ENCODE measurements around the gene SHISAL2A. TPM values are rescaled to one million over a fixed set of nuclear protein-coding genes. Genes with fewer than 3 reads are reported as not detected.

The SHISAL2A gene
- total and polyA plus RNA-seq, 3 experiments from 2014 or later: 11.3 to 16.7 (median 15.7) TPM

DNA sequence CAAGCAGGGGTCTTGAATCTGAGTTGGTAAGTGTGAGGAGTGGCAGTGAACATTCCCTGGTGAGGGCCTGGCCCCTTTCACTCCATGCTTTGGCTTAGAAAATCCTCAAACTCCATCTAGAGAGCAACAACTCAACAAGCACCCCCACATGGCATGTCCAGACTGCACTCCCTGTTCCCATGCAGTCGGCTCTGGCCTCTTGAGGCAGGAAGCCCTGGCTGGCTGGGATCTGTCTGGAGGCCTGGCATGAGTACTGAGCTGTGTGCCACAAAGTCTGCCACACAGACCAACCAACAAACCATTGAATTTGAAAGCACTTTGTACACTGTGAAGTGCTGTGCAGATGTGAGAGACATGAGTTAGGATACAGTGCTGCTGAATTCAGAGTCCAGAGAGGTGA lies 40.0 kb downstream of the SHISAL2A start:
- Mint-ChIP-seq H3K9me3 (no peaks in the 10 kb centered on the region), H3K36me3 (peaks cover 0 to 72% (median 20%) of the 10 kb centered on the region in 3 donors), H3K4me1 (peaks cover 8 to 10% (median 8%) of the 10 kb centered on the region in 3 donors), H3K4me3 (no peak overlapping the region), H3K27me3 (peaks cover 0 to 1% of the 10 kb centered on the region in 2 donors), H3K27ac (peak overlapping the region in 2 of 8 donors; percentile 1 to 66)
- Histone ChIP-seq H3K27me3 (ENCODE audit: insufficient read depth, low read length, poor library complexity, severe bottlenecking) (no peaks in the 10 kb centered on the region), H3K4me3 (ENCODE audit: low read length) (no peak overlapping the region), H3K9me3 (ENCODE audit: low read length) (no peaks in the 10 kb centered on the region), H3K4me1 (ENCODE audit: insufficient read depth, low read length) (no peaks in the 10 kb centered on the region), H3K27ac (ENCODE audit: low read depth, low read length) (no peak overlapping the region), H3K36me3 (ENCODE audit: insufficient read depth, low read length) (peaks cover 11% of the 10 kb centered on the region)
- ChIA-PET CTCF (no interaction called here), POLR2A (interaction anchor here (0.7 kb wide), 1 partner anchor 267 kb away, joined by 3 read pairs; no protein-coding TSS in a partner anchor)
- no peak for DNase-seq

DNA sequence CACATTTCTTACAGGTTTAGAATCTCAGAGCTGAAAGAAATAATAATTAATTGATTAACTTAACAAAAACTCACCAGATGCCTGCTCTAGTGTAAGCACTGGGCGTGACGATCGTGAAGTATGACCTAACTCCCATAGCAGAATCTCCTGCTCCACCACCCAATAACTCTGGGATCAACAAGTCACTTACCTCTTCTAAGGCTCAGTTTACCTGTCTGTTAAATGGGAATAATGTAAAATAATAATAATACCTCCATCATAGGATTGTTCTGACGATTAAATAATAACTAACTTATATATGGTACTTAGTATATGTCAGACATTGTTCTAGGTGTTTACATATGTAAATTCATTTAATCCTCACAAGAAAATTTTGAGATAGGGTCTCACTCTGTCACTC lies 40.5 kb downstream of the SHISAL2A start:
- peaks cover 8 to 10% (median 8%) of the 10 kb centered on the region in 3 donors for H3K4me1 Mint-ChIP-seq
- peaks cover 0 to 67% (median 19%) of the 10 kb centered on the region in 3 donors for H3K36me3 Mint-ChIP-seq
- Histone ChIP-seq H3K27ac (ENCODE audit: low read depth, low read length) (no peak overlapping the region), H3K27me3 (ENCODE audit: insufficient read depth, low read length, poor library complexity, severe bottlenecking) (no peaks in the 10 kb centered on the region), H3K9me3 (ENCODE audit: low read length) (no peaks in the 10 kb centered on the region), H3K4me1 (ENCODE audit: insufficient read depth, low read length) (no peaks in the 10 kb centered on the region), H3K36me3 (ENCODE audit: insufficient read depth, low read length) (peaks cover 9% of the 10 kb centered on the region), H3K4me3 (ENCODE audit: low read length) (no peak overlapping the region)
- CTCF ChIA-PET: no interaction called here
- peak overlapping the region in 1 of 8 donors; percentile 52 for H3K27ac Mint-ChIP-seq
- no peaks in the 10 kb centered on the region for H3K9me3 Mint-ChIP-seq
- DNase-seq: no peak
- POLR2A ChIA-PET: interaction anchor here (0.7 kb wide), 1 partner anchor 268 kb away, joined by 3 read pairs; no protein-coding TSS in a partner anchor
- no peak overlapping the region for H3K4me3 Mint-ChIP-seq
- peaks cover 0 to 1% of the 10 kb centered on the region in 2 donors for H3K27me3 Mint-ChIP-seq

GRCh38 chr1:52674497-52675384 lies 41.8 kb downstream of the SHISAL2A start:
- Histone ChIP-seq H3K27me3 (ENCODE audit: insufficient read depth, low read length, poor library complexity, severe bottlenecking) (no peaks in the 10 kb centered on the region), H3K36me3 (ENCODE audit: insufficient read depth, low read length) (peaks cover 9% of the 10 kb centered on the region), H3K4me3 (ENCODE audit: low read length) (no peak overlapping the region), H3K4me1 (ENCODE audit: insufficient read depth, low read length) (no peaks in the 10 kb centered on the region), H3K9me3 (ENCODE audit: low read length) (no peaks in the 10 kb centered on the region), H3K27ac (ENCODE audit: low read depth, low read length) (no peak overlapping the region)
- no peak overlapping the region for H3K4me3 Mint-ChIP-seq
- peak overlapping the region in 5 of 8 donors; percentile 5 to 52 (median 24) for H3K27ac Mint-ChIP-seq
- CTCF ChIA-PET: no interaction called here
- no peak for DNase-seq
- H3K36me3 Mint-ChIP-seq: peaks cover 0 to 58% (median 19%) of the 10 kb centered on the region in 3 donors
- no peaks in the 10 kb centered on the region for H3K27me3 Mint-ChIP-seq
- H3K9me3 Mint-ChIP-seq: no peaks in the 10 kb centered on the region
- POLR2A ChIA-PET: interaction anchor here (0.5 kb wide), 1 partner anchor 283 kb away, joined by 5 read pairs; no protein-coding TSS in a partner anchor
- peaks cover 8 to 10% (median 8%) of the 10 kb centered on the region in 3 donors for H3K4me1 Mint-ChIP-seq

- DNase-seq: no peak
- H3K4me1 Mint-ChIP-seq: peaks cover 8 to 10% (median 9%) of the 10 kb centered on the region in 3 donors
- Histone ChIP-seq H3K9me3 (ENCODE audit: low read length) (no peaks in the 10 kb centered on the region), H3K4me1 (ENCODE audit: insufficient read depth, low read length) (no peaks in the 10 kb centered on the region), H3K36me3 (ENCODE audit: insufficient read depth, low read length) (peaks cover 9% of the 10 kb centered on the region), H3K27ac (ENCODE audit: low read depth, low read length) (no peak overlapping the region), H3K4me3 (ENCODE audit: low read length) (no peak overlapping the region), H3K27me3 (ENCODE audit: insufficient read depth, low read length, poor library complexity, severe bottlenecking) (no peaks in the 10 kb centered on the region)
- H3K9me3 Mint-ChIP-seq: no peaks in the 10 kb centered on the region
- no peak overlapping the region for H3K4me3 Mint-ChIP-seq
- H3K27ac Mint-ChIP-seq: no peak overlapping the region
- no peaks in the 10 kb centered on the region for H3K27me3 Mint-ChIP-seq
- peaks cover 0 to 50% (median 14%) of the 10 kb centered on the region in 3 donors for H3K36me3 Mint-ChIP-seq
- POLR2A ChIA-PET: no interaction called here
- CTCF ChIA-PET: no interaction called here
Observed at GRCh38 chr1:52676249-52676903, 43.4 kb downstream of the SHISAL2A start.

- H3K36me3 ChIP-seq (ENCODE audit: insufficient read depth, low read length): peaks cover 9% of the 10 kb centered on the region
- ChIA-PET POLR2A (no interaction called here), CTCF (interaction anchor here (1.0 kb wide), 1 partner anchor 9 kb away, joined by 3 read pairs; no protein-coding TSS in a partner anchor)
- peaks cover 0 to 45% (median 14%) of the 10 kb centered on the region in 3 donors for H3K36me3 Mint-ChIP-seq
- H3K4me1 ChIP-seq (ENCODE audit: insufficient read depth, low read length): no peaks in the 10 kb centered on the region
- peak overlapping the region in 1 of 8 donors; percentile 51 for H3K27ac Mint-ChIP-seq
- H3K9me3 ChIP-seq (ENCODE audit: low read length): no peaks in the 10 kb centered on the region
- no peak overlapping the region for H3K27ac ChIP-seq (ENCODE audit: low read depth, low read length)
- H3K4me1 Mint-ChIP-seq: peaks cover 8 to 10% (median 9%) of the 10 kb centered on the region in 3 donors
- H3K9me3 Mint-ChIP-seq: no peaks in the 10 kb centered on the region
- no peak overlapping the region for H3K4me3 ChIP-seq (ENCODE audit: low read length)
- no peaks in the 10 kb centered on the region for H3K27me3 Mint-ChIP-seq
- H3K27me3 ChIP-seq (ENCODE audit: insufficient read depth, low read length, poor library complexity, severe bottlenecking): no peaks in the 10 kb centered on the region
- H3K4me3 Mint-ChIP-seq: no peak overlapping the region
- no peak for DNase-seq
Observed at GRCh38 chr1:52677076-52677806, 44.3 kb downstream of the SHISAL2A start.

DNA sequence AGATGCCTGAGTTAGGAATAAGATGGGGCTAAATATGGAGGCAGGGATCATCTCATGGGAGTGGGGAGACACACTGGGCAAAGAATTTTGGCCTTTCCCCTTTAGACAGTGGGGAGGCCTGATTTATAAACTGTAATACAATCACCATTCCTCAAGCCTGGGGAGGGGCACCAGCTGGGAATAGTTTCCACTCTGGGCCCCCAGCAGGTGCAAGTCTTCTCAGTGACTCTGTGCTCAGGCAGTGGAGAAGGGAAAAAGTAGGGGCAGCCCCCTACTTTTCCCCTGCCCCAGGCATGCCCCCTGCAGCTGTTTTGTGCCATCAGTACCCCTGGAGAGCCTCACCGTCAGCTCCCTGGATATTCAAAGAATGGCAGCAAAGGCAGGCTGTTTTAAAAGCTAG lies 46.1 kb downstream of the SHISAL2A start:
- H3K9me3 Mint-ChIP-seq: no peaks in the 10 kb centered on the region
- H3K4me3 Mint-ChIP-seq: no peak overlapping the region
- H3K9me3 ChIP-seq (ENCODE audit: low read length): peaks cover 3% of the 10 kb centered on the region
- POLR2A ChIA-PET: no interaction called here
- H3K27me3 Mint-ChIP-seq: no peaks in the 10 kb centered on the region
- H3K4me1 Mint-ChIP-seq: peaks cover 7 to 9% (median 8%) of the 10 kb centered on the region in 3 donors
- H3K27ac ChIP-seq (ENCODE audit: low read depth, low read length): no peak overlapping the region
- H3K36me3 Mint-ChIP-seq: peaks cover 0 to 37% (median 15%) of the 10 kb centered on the region in 3 donors
- no peaks in the 10 kb centered on the region for H3K27me3 ChIP-seq (ENCODE audit: insufficient read depth, low read length, poor library complexity, severe bottlenecking)
- H3K4me3 ChIP-seq (ENCODE audit: low read length): no peak overlapping the region
- no peak for DNase-seq
- H3K36me3 ChIP-seq (ENCODE audit: insufficient read depth, low read length): peaks cover 6% of the 10 kb centered on the region
- CTCF ChIA-PET: no interaction called here
- H3K4me1 ChIP-seq (ENCODE audit: insufficient read depth, low read length): no peaks in the 10 kb centered on the region
- peak overlapping the region in 5 of 8 donors; percentile 4 to 82 (median 57) for H3K27ac Mint-ChIP-seq

DNA sequence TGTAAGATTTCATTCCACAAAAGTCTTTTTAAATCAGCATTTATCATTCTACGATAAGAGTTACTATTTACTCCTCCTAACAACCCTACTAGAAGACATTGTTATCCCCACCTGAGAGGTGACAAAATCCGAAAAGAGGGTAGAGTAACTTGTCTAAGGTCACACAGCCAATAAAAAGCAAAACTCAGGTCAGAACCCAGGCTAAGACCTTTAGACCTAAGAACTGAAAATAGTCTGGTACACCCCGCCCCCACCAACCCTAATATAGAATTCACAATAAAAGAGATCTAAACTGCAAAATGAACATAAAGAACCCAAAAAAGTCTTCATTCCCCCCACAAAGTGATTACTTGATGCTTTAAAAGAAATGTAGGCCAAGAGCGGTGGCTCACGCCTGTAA lies 46.5 kb downstream of the SHISAL2A start:
- peaks cover 3% of the 10 kb centered on the region for H3K9me3 ChIP-seq (ENCODE audit: low read length)
- H3K27ac ChIP-seq (ENCODE audit: low read depth, low read length): no peak overlapping the region
- Mint-ChIP-seq H3K27me3 (no peaks in the 10 kb centered on the region), H3K36me3 (peaks cover 0 to 36% (median 14%) of the 10 kb centered on the region in 3 donors), H3K4me1 (peaks cover 5 to 8% (median 5%) of the 10 kb centered on the region in 3 donors), H3K9me3 (no peaks in the 10 kb centered on the region), H3K27ac (peak overlapping the region in 2 of 8 donors; percentile 2 to 38), H3K4me3 (no peak overlapping the region)
- CTCF ChIA-PET: no interaction called here
- H3K27me3 ChIP-seq (ENCODE audit: insufficient read depth, low read length, poor library complexity, severe bottlenecking): no peaks in the 10 kb centered on the region
- DNase-seq: no peak
- POLR2A ChIA-PET: no interaction called here
- peaks cover 6% of the 10 kb centered on the region for H3K36me3 ChIP-seq (ENCODE audit: insufficient read depth, low read length)
- H3K4me1 ChIP-seq (ENCODE audit: insufficient read depth, low read length): no peaks in the 10 kb centered on the region
- no peak overlapping the region for H3K4me3 ChIP-seq (ENCODE audit: low read length)

All from CD8-positive, alpha-beta memory T cell (primary cell).